Brain microvascular endothelial cell (primary cell): ENCODE measurements around the gene NHSL1.

Experiments used
- DNase-seq: peaks from one replicate; pipeline ENCODE4 v3.0.0-alpha.2; 2020
- H3K27ac ChIP-seq: fragments of 250-450 bp; sonication (Bioruptor Pico); 2 replicates; pipeline ENCODE4 v1.5.1; 2020; ENCODE audit warnings: mild to moderate bottlenecking, moderate library complexity
- H3K27me3 ChIP-seq: fragments of 250-450 bp; sonication (Bioruptor Pico); replicated peaks from 2 replicates; pipeline ENCODE4 v1.5.1; 2020; ENCODE audit warnings: mild to moderate bottlenecking
- H3K36me3 ChIP-seq: fragments of 250-450 bp; sonication (Bioruptor Pico); replicated peaks from 2 replicates; pipeline ENCODE4 v1.5.1; 2020; ENCODE audit warnings: mild to moderate bottlenecking
- H3K4me3 ChIP-seq: 2 replicates; pipeline ENCODE4 v1.5.1; 2011; ENCODE audit warnings: low read depth, mild to moderate bottlenecking, control low read depth, low read length, moderate library complexity
- in situ Hi-C: cut with HindIII; loops from 2 replicates; pipeline ENCODE4 v1.10.0; 2017; ENCODE audit warnings: low sequenced_read_pairs, low pct_ligation_motif_present
- TF ChIP-seq, protein P1 (sequence below): IDR thresholded peaks from 2 replicates; pipeline ENCODE4 v1.5.1; 2011; ENCODE audit warnings: low read depth, mild to moderate bottlenecking, moderate library complexity, low read length, control low read depth, inconsistent platforms; ENCODE audit errors: missing control alignments

The NHSL1 gene

GRCh38 chr6:138522611-138523010 is 23.3 kb upstream of the NHSL1 start:
- TF ChIP-seq, protein P1, sequence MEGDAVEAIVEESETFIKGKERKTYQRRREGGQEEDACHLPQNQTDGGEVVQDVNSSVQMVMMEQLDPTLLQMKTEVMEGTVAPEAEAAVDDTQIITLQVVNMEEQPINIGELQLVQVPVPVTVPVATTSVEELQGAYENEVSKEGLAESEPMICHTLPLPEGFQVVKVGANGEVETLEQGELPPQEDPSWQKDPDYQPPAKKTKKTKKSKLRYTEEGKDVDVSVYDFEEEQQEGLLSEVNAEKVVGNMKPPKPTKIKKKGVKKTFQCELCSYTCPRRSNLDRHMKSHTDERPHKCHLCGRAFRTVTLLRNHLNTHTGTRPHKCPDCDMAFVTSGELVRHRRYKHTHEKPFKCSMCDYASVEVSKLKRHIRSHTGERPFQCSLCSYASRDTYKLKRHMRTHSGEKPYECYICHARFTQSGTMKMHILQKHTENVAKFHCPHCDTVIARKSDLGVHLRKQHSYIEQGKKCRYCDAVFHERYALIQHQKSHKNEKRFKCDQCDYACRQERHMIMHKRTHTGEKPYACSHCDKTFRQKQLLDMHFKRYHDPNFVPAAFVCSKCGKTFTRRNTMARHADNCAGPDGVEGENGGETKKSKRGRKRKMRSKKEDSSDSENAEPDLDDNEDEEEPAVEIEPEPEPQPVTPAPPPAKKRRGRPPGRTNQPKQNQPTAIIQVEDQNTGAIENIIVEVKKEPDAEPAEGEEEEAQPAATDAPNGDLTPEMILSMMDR = no peak
- no peak for DNase-seq

GRCh38 chr6:138521790-138522189 is 22.5 kb upstream of the NHSL1 start:
- no peaks in the 10 kb centered on the region for H3K27me3 ChIP-seq
- no peaks in the 10 kb centered on the region for H3K36me3 ChIP-seq
- H3K27ac ChIP-seq = no peak overlapping the region
- TF ChIP-seq, protein P1 = no peak
- H3K4me3 ChIP-seq = no peak overlapping the region
- in situ Hi-C loops = no loop called here
- DNase-seq = no peak

More at GRCh38 chr6:138522611-138523010, 23.3 kb upstream of the NHSL1 start:
- Histone ChIP-seq H3K27me3 (no peaks in the 10 kb centered on the region), H3K36me3 (no peaks in the 10 kb centered on the region), H3K27ac (no peak overlapping the region), H3K4me3 (no peak overlapping the region)
- in situ Hi-C loops = no loop called here

DNA sequence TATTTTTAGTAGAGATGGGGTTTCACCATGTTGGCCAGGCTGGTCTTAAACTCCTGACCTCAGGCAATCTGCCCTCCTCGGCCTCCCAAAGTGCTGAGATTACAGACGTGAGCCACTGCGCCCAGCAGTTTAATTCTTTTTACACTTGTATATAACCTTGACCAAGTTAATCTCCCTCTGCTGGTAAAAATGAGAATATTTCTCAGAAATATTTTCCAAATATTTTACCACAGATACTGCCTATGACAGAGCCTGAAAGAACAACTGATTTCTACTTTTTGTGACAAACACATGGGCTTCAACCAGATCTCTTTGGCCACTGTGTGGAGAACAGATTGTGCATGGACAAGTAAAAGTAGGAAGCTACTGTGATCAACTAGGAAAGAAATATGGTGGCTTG is 21.2 kb upstream of the NHSL1 start:
- TF ChIP-seq, protein P1 = peak; percentile 30
- H3K36me3 ChIP-seq = no peaks in the 10 kb centered on the region
- in situ Hi-C loops = no loop called here
- no peak for DNase-seq
- H3K27ac ChIP-seq = no peak overlapping the region
- H3K4me3 ChIP-seq = no peak overlapping the region
- no peaks in the 10 kb centered on the region for H3K27me3 ChIP-seq

DNA sequence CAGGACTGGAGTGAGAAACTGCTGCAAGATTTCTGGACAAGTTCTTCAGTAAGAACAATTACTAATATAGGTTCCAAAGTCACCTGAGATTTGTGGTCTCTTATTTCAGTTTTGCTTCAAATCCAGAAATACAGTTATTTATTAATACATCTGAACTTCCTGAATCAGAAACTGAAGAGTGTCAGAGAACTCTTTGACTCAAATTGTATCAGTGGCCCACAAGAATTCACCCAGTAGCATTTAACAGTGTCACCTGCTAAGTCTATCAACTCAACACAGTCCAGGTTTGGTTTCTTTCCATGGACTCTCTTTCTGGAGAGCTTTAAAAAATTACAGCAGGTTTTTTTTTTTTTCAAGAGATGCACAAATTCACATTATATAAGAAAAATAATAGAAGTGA is 18.8 kb upstream of the NHSL1 start:
- Histone ChIP-seq H3K36me3 (no peaks in the 10 kb centered on the region), H3K27me3 (no peaks in the 10 kb centered on the region), H3K4me3 (no peak overlapping the region), H3K27ac (no peak overlapping the region)
- TF ChIP-seq, protein P1 = no peak
- in situ Hi-C loops = no loop called here
- DNase-seq = no peak

GRCh38 chr6:138517635-138518034 is 18.3 kb upstream of the NHSL1 start:
- no peaks in the 10 kb centered on the region for H3K27me3 ChIP-seq
- no peak for DNase-seq
- no peaks in the 10 kb centered on the region for H3K36me3 ChIP-seq
- in situ Hi-C loops = no loop called here
- H3K27ac ChIP-seq = no peak overlapping the region
- TF ChIP-seq, protein P1 = peak; percentile 83
- H3K4me3 ChIP-seq = no peak overlapping the region

- TF ChIP-seq, protein P1 = no peak
- in situ Hi-C loops = no loop called here
- DNase-seq = no peak
- Histone ChIP-seq H3K27ac (no peak overlapping the region), H3K36me3 (no peaks in the 10 kb centered on the region), H3K27me3 (no peaks in the 10 kb centered on the region), H3K4me3 (no peak overlapping the region)
Measured at GRCh38 chr6:138515657-138516248, 16.5 kb upstream of the NHSL1 start.
